Coronary artery (tissue), 2 donors: Measurements from ENCODE around the gene CCNL2.
"Not testable (repeated sequence)": the region's sequence is repeated elsewhere in the genome, so short reads cannot be mapped to it uniquely, and the experiment has no call there.

Source experiments
- DNase-seq: peaks from one replicate; pipeline ENCODE4 v3.0.0-alpha.2; 2017; ENCODE audit warnings: low spot score
- H3K27ac ChIP-seq, 2 donors: fragments of 200-600 bp; sonication (generic); one replicate each; pipeline ENCODE4 v1.5.1; 2016 to 2019
- H3K4me3 ChIP-seq: fragments of 200-600 bp; sonication (generic); 2 replicates; pipeline ENCODE4 v1.5.1; 2016; ENCODE audit warnings: mild to moderate bottlenecking, moderate library complexity
- CTCF ChIP-seq: fragments of 200-600 bp; sonication (generic); IDR thresholded peaks from one replicate; pipeline ENCODE4 v1.5.1; 2019; ENCODE audit warnings: antibody characterized with exemption

The CCNL2 gene

GRCh38 chr1:1415751-1416150, 16.6 kb upstream of the CCNL2 start:
- Histone ChIP-seq H3K4me3 (no peak overlapping the region), H3K27ac (no peak overlapping the region)
- no peak for TF ChIP-seq CTCF
- no peak for DNase-seq

GRCh38 chr1:1412311-1412902, 13.3 kb upstream of the CCNL2 start:
- not testable (repeated sequence) for H3K4me3 ChIP-seq, DNase-seq, H3K27ac ChIP-seq

GRCh38 chr1:1411626-1412025, 12.5 kb upstream of the CCNL2 start:
- Histone ChIP-seq H3K27ac (no peak overlapping the region), H3K4me3 (no peak overlapping the region)
- no peak for DNase-seq
- TF ChIP-seq CTCF, result no peak

- H3K4me3 ChIP-seq, H3K27ac ChIP-seq, DNase-seq: not testable (repeated sequence)
These were observed 11.1 kb upstream of the CCNL2 start for GRCh38 chr1:1410238-1410637.

- DNase-seq, result no peak
- peak overlapping the region; percentile 90 to 91 for H3K27ac ChIP-seq
- peak overlapping the region; percentile 92 for H3K4me3 ChIP-seq
- TF ChIP-seq CTCF, result no peak
These were observed 8.6 kb upstream of the CCNL2 start for GRCh38 chr1:1407636-1408318.

- no peak for TF ChIP-seq CTCF
- DNase-seq, result peak; percentile 95
- Histone ChIP-seq H3K27ac (peak within 1 kb of the TSS; percentile 90 to 91), H3K4me3 (peak within 1 kb of the TSS; percentile 92)
These were observed 7.9 kb upstream of the CCNL2 start, which contains the start of gene MRPL20 for GRCh38 chr1:1406821-1407635. TSS of gene MRPL20 (minus strand) at chr1:1407293. CDS start at chr1:1407217, 76 bp downstream.

GRCh38 chr1:1406101-1406820, 7.1 kb upstream of the CCNL2 start:
- TF ChIP-seq CTCF, result no peak
- H3K27ac ChIP-seq, result peak overlapping the region; percentile 90 to 91
- DNase-seq, result no peak
- H3K4me3 ChIP-seq, result peak overlapping the region; percentile 92
